GM12801 (cell line): ENCODE results near the gene MFSD1.

Experiments
- CTCF ChIP-seq: IDR thresholded peaks from one replicate; pipeline ENCODE4 v1.5.1; 2011; ENCODE audit warnings: control low read depth; ENCODE audit not compliant: insufficient read length; ENCODE audit errors: extremely low read depth

Gene MFSD1

DNA sequence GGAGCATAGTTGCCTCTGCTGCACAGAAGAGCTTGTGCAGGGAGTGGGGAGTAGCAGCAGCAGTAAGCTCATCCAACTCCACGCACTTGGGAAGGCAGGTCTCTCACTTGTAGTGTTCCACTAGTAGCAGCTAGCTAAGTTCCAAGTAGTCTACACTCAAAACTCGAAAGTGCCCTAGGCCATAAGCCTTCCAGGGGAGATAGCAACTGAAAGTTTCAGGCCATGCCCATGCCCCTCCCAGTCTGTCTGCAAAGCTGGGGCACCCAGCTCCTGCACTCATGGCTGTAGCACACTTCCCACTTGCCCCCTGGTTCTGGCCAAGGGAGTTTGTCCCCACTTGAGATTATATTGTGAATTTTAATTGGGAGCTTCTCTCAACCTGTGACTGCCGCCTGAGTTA, 57.5 kb downstream of the MFSD1 start:
- TF ChIP-seq CTCF: no peak

GRCh38 chr3:158863247-158863646, 61.4 kb downstream of the MFSD1 start:
- no peak for TF ChIP-seq CTCF

- TF ChIP-seq CTCF: no peak
These were observed 62.6 kb downstream of the MFSD1 start for GRCh38 chr3:158864492-158864891.

GRCh38 chr3:158875700-158876099, 73.8 kb downstream of the MFSD1 start:
- no peak for TF ChIP-seq CTCF
